Measurements from ENCODE around the gene LIMK1. TPM values are rescaled to one million over a fixed set of nuclear protein-coding genes. Genes with fewer than 3 reads are reported as not detected.

The LIMK1 gene
- total and polyA plus RNA-seq, 2 of the 4 experiments (the other 2 are of a cell fraction), result 25.8 to 48.0 TPM

GRCh38 chr7:74115326-74115725 lies 31.7 kb downstream of the LIMK1 start:
- in situ Hi-C loops (cut with MboI; ENCODE audit: low sequenced_read_pairs), result no loop called here
- POLR2A ChIA-PET (ENCODE audit: unreplicated experiment), result no interaction called here
- Histone ChIP-seq H2BK20ac (ENCODE audit: low read depth, low read length) (no peak overlapping the region), H3K4me3 (ENCODE audit: insufficient read depth, low read depth, low read length) (no peak overlapping the region), H3K9ac (ENCODE audit: low read depth, low read length) (no peak overlapping the region), H4K8ac (ENCODE audit: low read depth in 2 of 2, low read length in 2 of 2) (no peak overlapping the region), H2AK5ac (ENCODE audit: low read depth, low read length) (no peak overlapping the region), H3K9me1 (ENCODE audit: insufficient read depth, low read length) (no peaks in the 10 kb centered on the region), H2BK15ac (ENCODE audit: low read depth, low read length) (no peak overlapping the region), H4K5ac (ENCODE audit: low read depth, low read length) (no peak overlapping the region), H3K4me2 (ENCODE audit: low read depth, low read length) (no peak overlapping the region), H2BK120ac (ENCODE audit: low read depth, low read length) (no peak overlapping the region), H4K91ac (ENCODE audit: insufficient read depth, low read depth, low read length) (no peak overlapping the region), H2BK5ac (ENCODE audit: low read depth, low read length, poor library complexity, severe bottlenecking) (no peak overlapping the region), H3K27me3 (ENCODE audit: control insufficient read depth, insufficient read depth, low read length) (no peaks in the 10 kb centered on the region), H3K18ac (ENCODE audit: low read depth, low read length) (no peak overlapping the region), H3K79me1 (ENCODE audit: low read depth in 1 of 2, low read length in 2 of 2) (no peaks in the 10 kb centered on the region), H3K23ac (ENCODE audit: low read depth, low read length) (no peak overlapping the region), H3K4ac (ENCODE audit: low read depth, low read length) (no peak overlapping the region), H3K14ac (replicated peaks; ENCODE audit: low read depth, low read length) (no peak overlapping the region), H3K56ac (ENCODE audit: extremely low read depth, insufficient read depth, low read length) (no peak overlapping the region), H3K27ac (ENCODE audit: insufficient read depth, low read length) (no peak overlapping the region), H2AFZ (replicated peaks; ENCODE audit: low read length, poor library complexity) (no peak overlapping the region), H3K36me3 (ENCODE audit: control insufficient read depth, insufficient read depth, low read length) (peaks cover 41% of the 10 kb centered on the region), H4K20me1 (ENCODE audit: insufficient read depth, low read length) (no peaks in the 10 kb centered on the region), H3K9me3 (ENCODE audit: control insufficient read depth, insufficient read depth, low read length) (no peaks in the 10 kb centered on the region), H3K4me1 (ENCODE audit: control insufficient read depth, insufficient read depth, low read length) (no peaks in the 10 kb centered on the region), H2AK9ac (replicated peaks; ENCODE audit: low read depth, low read length, poor library complexity) (no peak overlapping the region)
- BruUV-seq (replicated peaks), result no TSS peak
- TF ChIP-seq CEBPB (IDR thresholded peaks at IDR 0.05; ENCODE audit: low read depth, low read length), result no peak
- TF ChIP-seq NFE2L2 (IDR thresholded peaks at IDR 0.05; ENCODE audit: low read depth, low read length), result no peak
- no peak for TF ChIP-seq SMC3 (IDR thresholded peaks at IDR 0.05; ENCODE audit: low read depth, low read length)
- no peak for TF ChIP-seq RCOR1 (IDR thresholded peaks at IDR 0.05; ENCODE audit: insufficient replicate concordance, low read length)
- no peak for TF ChIP-seq RAD21 (IDR thresholded peaks at IDR 0.05; ENCODE audit: low read length)
- no peak for TF ChIP-seq BHLHE40 (IDR thresholded peaks at IDR 0.05; ENCODE audit: low read depth, low read length)
- TF ChIP-seq FOS (IDR thresholded peaks at IDR 0.05; ENCODE audit: low read depth, low read length), result no peak
- CTCF ChIA-PET, result no interaction called here
- WGBS, 2 experiments (ENCODE audit: extremely low coverage in 2 of 2, insufficient read length in 1 of 2), result 100% methylated on average over 1 of the region's 17 CpGs; no CpG with 5 or more reads in 1 of the 2 experiments
- intact Hi-C loops (cut with micrococcal nuclease), result no loop called here
- ATAC-seq (ENCODE audit: low read depth), result no peak
- dilution Hi-C loops (cut with HindIII; ENCODE audit: low sequenced_read_pairs, unreplicated experiment), result no loop called here
- DNase-seq, result no peak

Data from IMR-90 (cell line).